HG03439 (cell line): ENCODE data around the gene MPDU1.
"Not testable (repeated sequence)": the region's sequence is repeated elsewhere in the genome, so short reads cannot be mapped to it uniquely, and the experiment has no call there.

Source experiments
- ATAC-seq: cut with Tn5 transposase; IDR thresholded peaks from one replicate; pipeline ENCODE4 v1.9.1; 2021; ENCODE audit warnings: mild to moderate bottlenecking, moderate library complexity; ENCODE audit not compliant: unreplicated experiment

MPDU1 gene

DNA sequence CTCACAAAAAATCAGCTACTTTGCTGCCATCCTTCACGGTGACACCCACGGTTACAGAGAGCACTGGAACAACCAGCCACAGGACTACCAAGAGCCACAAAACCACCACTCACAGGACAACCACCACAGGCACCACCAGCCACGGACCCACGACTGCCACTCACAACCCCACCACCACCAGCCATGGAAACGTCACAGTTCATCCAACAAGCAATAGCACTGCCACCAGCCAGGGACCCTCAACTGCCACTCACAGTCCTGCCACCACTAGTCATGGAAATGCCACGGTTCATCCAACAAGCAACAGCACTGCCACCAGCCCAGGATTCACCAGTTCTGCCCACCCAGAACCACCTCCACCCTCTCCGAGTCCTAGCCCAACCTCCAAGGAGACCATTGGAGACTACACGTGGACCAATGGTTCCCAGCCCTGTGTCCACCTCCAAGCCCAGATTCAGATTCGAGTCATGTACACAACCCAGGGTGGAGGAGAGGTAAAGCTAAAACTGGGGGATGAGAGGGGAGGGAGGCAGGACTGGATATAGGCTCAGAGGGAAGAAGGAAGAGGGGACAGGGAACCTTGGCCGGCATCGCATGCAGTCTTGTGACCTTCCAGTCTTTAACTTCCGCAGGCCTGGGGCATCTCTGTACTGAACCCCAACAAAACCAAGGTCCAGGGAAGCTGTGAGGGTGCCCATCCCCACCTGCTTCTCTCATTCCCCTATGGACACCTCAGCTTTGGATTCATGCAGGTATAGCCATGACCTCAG, 3.6 kb upstream of the MPDU1 start:
- no peak for ATAC-seq

DNA sequence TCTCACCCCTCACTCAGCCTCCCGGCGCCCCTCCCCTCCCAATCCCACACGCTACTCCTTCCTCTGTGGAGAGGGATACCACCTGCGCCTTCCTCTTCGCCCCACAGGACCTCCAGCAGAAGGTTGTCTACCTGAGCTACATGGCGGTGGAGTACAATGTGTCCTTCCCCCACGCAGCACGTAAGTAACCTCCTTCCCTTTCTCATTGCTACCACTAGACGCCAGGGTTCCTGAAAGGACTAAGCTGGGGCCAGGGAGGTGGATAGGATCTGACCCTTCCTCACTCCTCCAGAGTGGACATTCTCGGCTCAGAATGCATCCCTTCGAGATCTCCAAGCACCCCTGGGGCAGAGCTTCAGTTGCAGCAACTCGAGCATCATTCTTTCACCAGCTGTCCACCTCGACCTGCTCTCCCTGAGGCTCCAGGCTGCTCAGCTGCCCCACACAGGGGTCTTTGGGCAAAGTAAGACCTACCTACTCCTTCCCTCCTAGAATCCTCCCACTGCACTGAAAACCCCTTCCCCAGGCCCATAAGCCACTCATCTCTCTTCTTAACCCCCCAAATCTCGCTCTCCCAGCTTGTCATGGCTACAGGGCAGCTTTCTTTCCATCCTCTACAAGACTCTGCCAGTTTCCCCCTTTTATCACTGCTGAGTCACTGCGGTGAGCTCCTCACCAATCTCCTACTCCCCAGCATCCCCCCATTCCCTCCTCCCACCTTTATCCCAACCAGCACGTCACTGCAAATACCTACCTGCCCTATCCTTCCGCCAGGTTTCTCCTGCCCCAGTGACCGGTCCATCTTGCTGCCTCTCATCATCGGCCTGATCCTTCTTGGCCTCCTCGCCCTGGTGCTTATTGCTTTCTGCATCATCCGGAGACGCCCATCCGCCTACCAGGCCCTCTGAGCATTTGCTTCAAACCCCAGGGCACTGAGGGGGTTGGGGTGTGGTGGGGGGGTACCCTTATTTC, 2.8 kb upstream of the MPDU1 start:
- no peak for ATAC-seq

DNA sequence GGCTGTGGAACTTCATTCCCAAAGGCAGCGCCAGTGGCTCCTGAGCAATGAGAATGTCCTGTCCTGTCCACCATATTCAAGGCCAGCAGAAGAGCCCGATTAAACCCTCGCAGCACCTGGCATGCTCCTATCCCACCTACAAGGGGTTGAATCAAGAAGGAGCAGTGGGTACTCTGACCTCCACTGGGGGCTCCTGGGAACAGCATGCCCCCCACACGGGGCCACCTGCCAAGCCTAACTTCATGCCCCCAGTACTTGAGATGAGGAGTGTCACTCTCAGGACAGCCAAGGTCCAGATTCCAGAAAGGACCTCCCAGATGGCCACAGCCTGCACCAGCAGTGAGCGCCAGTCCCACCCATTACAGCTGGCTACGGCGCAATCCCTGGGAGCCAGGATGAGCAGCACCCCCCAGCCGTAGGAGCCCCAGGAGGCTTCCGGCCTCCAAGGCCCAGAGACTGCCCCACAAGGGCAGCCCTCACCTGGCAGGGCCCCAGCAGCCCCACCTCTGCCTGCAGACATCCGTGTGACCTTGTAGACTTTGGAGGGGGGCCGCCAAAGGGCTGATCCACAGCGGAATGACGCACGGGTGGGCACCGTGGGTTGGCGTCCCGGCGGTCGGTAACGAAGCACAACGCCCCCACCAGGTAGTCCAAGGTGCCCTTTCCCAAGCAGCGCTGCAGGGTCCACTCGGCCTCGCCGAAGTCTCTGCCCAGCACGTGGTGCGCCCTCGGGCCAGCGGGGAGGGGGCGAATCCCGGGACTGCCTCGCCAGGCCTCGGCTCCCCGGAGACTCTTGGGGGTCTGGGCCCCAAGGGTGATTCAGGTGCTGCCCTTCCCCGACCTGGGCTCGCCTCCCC, 1.0 kb upstream of the MPDU1 start:
- ATAC-seq: no peak

DNA sequence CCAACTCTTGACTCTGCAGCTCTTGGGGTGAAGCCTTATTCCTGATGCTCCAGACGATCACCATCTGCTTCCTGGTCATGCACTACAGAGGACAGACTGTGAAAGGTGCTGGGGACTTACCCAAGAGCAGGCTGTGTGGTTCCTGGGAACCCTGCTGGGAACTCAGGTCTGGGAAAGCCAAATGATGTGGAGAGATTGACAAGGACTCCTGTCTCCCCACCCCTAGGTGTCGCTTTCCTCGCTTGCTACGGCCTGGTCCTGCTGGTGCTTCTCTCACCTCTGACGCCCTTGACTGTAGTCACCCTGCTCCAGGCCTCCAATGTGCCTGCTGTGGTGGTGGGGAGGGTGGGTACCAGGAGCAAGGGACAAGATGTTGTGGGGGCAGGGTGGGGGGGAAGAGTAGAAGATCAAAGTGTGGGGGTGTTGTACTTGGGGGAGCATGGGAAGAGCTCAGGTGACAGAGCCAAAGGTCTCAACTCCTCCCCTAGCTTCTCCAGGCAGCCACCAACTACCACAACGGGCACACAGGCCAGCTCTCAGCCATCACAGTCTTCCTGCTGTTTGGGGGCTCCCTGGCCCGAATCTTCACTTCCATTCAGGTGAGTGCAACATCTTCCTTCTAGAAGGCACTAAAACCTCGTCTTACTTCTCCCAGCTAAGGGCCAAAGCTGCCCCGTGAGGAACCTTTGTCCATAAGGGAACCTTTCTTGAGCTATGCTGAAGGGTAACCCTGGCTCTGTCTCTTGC, 3.2 kb downstream of the MPDU1 start:
- no peak for ATAC-seq

DNA sequence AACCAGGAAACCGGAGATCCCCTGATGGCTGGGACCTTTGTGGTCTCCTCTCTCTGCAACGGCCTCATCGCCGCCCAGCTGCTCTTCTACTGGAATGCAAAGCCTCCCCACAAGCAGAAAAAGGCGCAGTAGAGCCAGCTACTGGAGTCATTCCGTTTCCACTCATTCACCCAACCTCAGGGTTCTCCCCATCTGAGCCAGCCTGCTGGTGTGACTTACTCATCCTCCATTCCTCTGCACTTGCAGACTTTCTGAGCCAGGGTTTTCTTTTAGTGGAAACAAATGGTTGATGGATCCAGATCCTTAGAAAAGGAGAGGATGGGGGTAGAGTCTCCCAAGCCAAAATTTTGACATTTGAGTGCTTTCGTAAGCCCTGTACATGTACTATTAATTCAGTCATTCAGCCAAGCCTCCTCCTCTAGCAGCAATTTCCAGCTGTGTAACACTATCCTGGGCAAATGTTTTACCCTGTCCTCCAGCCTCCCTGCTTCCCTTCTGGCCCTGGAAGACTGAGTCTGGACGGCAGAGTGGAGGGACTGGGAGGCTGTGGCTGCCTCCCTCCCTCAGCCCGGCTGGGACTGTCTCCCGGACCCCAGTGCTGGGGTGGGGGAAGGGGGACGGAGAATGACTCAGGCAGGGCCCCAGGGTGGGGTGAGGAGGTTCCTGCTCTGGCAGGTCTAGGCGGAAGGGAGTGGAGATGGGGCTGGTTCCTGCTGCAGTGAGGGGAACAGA, 3.9 kb downstream of the MPDU1 start:
- ATAC-seq: no peak

DNA sequence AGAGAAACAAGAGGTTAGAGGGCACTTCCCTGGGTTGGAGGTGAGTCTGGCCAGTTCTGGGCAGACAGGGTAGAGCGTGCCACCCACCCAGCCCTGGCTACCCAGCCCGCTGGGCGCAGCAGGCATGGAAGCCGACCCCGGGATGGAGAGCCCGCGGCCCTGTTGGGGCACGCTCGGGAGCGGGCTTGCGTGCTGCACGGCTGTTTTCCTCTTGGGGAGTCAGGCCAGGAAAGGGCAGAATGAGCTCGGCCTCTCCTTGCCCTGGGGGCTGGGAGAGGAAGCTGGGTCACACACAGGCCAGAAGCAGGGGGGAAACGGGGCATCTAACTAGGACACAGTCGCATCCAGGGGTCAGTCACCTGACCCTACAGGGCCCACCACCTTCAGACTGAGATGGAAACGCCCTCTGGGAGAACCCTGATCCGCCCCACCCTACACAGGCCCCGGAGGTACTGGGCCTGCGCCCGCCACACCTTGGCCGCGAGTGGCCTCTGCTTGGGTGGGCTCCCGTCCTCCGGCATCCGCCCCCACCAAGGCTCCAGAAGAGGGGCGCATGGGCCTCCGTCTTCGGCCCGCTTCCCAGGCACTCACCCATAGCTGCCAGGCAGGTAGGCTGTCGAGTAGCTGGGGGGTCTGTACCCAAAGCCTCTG, 5.0 kb downstream of the MPDU1 start:
- no peak for ATAC-seq

DNA sequence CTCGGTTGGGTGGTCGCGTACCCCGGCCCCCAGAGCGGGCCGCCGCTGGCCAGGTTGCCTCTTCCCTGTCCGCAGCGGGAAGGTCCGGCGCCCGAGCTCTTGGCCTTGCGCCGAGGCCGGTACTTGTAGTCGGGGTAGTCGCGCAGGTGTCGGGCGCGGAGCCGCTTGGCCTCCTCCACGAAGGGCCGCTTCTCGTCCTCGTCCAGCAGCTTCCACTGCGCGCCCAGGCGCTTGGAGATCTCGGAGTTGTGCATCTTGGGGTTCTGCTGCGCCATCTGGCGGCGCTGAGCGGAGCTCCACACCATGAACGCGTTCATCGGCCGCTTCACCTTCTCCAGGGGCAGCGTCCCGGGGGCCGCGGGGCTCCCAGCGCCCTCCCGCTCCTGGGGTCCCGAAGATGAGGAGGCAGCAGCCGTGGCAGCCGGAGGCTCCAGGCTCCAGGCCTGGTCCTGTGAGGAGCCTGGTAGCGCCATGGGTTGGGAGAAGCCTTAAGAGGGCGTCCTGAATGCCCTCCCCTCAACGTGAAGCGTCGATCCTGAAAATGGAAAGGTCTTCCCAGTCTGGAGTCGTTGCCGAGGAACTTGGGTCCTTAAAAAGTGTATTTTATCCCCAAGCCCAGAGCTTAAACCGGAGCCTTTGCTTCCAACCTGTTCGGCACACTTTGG, 5.7 kb downstream of the MPDU1 start:
- ATAC-seq: no peak

DNA sequence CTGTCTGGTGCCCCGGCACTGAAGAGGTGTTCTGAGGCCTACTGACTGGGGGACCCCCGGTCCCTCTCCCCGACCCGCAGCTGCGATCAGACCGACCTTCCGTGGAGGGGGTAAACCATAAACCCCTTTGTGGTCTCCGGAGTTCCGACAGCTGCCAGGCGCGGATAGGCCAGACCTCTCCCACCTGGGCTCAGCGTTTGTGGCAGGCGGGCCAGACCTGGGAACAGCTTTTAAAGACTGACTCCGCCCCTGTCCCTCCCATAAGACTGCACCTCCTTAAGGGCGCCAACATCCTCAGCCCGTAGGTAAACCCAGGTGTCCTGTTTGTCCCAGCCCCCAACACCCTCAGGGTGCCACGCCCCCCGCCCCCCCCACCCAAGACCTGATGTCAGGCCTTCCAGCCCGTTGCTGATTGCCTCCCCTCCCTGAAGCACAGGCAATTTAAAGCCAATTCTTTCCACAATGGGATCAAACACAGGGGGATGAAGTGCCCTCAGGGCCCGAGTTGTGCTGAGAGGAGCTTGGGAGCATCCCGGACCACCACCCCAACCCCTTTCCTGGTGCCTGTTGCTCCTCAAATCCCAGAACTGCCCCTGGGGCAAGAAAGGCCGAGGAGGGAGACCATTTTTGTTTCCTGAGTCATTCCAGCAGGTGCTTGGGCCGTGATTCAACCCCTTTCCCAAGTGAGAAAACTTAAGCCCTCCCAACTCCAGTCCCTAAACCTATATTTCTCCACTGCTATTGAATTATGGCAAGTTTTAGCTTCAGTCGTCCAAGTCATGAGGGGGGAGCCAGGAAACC, 6.4 kb downstream of the MPDU1 start, which contains the start of gene SOX15:
Gene SOX15, minus strand, starts transcription at position 204 of the 801 bp plus-strand sequence. CDS start 418 bp downstream, outside the sequence.
- ATAC-seq: no peak

DNA sequence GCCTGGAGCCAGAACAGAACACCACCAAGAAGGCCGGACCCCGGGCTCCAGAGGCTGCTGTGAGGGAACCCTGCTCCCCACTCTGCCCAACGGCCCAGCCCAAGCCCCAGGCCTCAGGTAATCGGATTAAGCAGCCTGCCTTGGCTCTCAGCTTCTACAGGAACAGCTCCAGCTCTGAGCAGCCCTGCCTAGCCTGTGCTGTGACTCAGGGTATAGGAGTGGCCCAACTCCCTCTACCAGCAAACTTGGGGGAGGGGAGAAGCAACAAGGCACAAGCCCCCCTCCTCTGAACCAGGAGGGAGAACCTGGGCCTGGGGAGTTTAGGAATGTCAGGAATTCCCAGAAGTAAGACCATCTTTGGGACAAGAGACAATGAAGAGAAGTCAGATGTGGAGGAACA, 7.1 kb downstream of the MPDU1 start:
- no peak for ATAC-seq

DNA sequence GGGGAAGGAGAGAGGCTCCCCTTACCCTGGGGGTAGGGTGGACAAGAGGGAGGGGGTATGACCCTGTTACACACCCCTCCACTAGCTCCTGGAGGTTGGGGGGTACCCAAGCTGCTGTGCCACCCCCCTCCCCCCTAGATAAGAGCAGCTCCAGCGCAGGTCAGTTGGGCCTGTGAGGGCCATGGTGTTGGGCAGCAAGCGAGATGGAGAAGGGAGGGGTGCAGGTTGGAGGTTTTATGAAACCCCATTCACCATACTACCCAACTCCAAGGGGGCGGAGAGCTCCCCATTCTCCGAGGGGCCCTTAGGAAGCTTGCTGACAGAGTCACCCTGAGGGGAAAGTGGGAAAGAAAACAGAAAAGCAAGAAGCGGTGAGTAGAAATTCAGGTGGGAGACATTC, 7.9 kb downstream of the MPDU1 start:
- ATAC-seq: no peak

DNA sequence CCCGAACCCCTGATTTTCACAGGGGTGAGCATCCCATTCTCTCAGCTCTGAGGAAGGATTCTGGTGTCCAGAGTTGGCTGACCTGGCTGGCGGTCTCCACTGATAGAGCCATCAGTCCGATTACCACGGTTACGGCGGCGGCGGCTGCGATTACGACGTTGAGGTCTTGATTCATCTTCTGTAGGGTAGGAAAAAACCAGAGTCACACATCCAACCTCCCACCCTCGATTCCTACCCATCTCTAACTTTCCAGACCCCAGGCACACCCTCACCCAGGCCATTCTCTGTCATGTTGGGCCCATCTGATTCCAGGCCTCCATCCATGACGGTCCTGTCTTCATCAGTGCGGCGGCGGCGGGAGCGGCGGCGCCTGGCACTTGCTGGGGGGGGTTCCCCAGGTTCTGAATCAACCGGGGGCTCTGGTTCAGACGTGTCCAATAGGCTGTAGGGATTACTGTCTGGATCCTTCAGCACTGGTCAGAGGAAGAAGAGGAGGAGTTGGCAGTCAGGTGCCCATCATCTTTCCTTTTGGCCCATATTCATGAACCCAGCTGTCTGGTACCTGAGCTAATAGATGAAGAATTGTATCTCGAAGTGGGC, 8.9 kb downstream of the MPDU1 start:
- no peak for ATAC-seq

DNA sequence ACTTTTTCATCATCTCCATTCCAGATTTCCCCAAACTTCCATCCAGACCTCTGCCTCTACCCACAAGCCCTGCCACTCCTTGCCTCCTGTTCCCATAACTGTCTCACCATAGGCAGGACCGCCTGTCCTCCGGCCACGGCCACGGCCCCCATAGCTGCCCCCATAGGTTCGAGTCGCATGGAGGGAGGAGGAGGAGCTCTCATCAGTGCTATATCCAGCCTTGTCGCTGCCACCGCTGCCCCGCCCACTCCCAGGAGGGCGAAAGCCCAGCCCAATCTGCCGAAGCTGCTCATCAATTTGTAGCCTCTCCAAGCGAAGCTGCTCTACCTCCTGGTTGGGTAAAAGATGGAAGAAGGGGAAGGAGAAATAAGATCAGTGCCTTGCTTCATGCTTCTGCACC, 9.6 kb downstream of the MPDU1 start:
- no peak for ATAC-seq

DNA sequence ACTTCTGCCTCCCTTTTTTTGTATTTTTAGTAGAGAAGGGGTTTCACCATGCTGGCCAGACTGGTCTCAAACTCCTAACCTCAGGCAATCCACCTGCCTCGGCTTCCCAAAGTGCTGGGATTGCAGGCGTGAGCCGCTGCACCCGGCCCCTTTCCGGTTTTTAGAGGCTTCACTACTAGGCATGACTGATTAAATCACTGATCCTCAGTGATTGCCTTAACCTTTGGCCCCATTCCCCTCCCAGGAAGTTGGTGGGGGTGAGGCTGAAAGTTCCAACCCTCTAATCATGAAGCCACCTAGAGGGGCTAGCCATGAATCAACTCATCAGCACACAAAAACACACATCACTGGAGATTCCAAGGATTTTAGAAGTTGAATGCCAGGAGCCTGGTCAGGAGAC, 13.9 kb downstream of the MPDU1 start:
- ATAC-seq: not testable (repeated sequence)

DNA sequence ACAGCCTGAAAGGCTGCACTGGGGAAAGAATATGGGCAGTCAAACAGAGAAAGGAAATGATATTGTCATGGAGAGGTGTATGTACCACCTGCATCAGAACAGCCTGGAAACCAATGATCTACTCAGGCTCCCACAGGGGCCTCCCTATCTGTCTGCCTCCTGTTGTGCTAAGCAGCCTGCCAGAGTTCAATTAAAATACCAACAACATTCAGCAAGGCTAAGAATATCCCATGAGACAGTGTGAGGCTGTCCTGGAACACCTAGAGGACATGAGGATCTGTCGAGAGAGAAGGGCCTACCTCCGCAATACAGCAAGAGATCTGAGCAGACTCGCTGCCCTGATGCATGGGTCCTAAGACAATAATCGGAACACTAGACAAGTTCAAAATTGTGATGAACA, 22.6 kb downstream of the MPDU1 start:
- no peak for ATAC-seq

DNA sequence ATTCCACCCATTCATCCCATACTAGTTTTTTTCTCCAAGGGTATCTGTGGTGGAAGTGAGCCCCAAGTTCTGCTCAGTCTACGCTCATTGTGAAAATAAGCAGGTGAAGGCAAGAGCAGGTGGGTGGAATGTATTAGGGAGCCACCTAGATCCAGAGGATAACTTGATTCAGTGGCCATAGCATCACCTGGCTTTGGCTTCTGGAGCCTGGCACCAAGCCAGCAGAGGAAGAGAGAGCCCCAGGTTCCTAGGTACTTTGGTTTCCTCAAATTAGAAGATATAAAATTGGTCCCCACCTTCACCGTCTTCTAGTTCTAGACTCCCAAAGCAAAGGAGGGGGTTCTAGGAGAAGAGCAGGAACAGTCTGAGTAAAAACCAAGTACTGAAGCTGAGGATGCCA, 27.0 kb downstream of the MPDU1 start:
- no peak for ATAC-seq

DNA sequence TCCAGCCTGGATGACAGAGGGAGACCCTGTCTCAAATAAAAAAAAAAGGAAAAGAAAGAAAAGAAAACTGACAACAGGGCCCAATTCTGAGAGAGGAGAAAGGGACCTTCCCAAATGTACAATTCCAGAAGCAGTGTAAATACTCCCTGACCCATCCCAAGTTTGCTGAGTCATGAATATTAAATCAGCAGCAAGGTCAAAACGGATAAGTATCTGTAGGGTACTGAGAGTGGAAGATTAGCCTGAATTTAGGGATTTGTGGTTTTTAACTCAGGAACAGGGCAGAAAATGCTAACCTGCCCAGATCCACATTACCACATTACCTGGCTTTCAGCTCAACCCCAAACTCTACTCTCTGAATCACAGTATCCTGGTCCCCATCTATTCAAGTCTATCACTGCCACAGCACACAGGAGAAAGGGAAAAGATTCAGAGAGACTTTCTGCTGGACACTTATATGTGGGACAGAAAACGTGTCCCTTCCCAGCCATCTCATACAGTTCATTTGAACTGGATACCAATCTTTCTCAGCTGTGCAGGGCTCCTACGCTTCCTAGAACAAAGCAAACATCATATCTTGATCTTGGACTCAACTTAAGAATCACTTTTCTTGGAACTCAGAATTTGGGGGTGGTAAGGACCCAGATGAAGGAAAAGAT, 28.1 kb downstream of the MPDU1 start:
- ATAC-seq: no peak

DNA sequence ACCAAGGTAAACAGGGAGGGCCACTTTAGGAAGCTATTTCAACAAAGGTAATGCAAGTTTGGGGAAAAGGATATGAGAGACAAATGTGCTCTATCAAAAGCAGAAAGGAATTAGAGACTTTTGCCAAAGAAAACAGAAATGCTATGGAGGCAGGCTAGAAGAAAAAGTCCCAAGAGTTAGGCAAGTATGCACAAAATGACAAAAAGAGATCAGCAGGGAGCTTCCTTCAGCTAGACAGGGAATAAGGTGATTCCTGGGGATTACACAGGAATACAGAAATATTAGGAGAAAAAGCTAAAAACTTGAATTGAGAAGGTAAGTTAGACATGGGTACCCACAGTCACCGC, 28.6 kb downstream of the MPDU1 start:
- ATAC-seq: no peak
